Left hindlimb (tissue), 1 donor: ENCODE measurements around the gene NUP214.
A peak's percentile ranks its signal among the peaks of the same experiment; 100 is the strongest.
"Not testable (repeated sequence)": the region's sequence is repeated elsewhere in the genome, so short reads cannot be mapped to it uniquely, and the experiment has no call there.

Experiments
- DNase-seq: peaks from one replicate; pipeline ENCODE4 v3.0.0-alpha.2; 2018

The NUP214 gene

DNA sequence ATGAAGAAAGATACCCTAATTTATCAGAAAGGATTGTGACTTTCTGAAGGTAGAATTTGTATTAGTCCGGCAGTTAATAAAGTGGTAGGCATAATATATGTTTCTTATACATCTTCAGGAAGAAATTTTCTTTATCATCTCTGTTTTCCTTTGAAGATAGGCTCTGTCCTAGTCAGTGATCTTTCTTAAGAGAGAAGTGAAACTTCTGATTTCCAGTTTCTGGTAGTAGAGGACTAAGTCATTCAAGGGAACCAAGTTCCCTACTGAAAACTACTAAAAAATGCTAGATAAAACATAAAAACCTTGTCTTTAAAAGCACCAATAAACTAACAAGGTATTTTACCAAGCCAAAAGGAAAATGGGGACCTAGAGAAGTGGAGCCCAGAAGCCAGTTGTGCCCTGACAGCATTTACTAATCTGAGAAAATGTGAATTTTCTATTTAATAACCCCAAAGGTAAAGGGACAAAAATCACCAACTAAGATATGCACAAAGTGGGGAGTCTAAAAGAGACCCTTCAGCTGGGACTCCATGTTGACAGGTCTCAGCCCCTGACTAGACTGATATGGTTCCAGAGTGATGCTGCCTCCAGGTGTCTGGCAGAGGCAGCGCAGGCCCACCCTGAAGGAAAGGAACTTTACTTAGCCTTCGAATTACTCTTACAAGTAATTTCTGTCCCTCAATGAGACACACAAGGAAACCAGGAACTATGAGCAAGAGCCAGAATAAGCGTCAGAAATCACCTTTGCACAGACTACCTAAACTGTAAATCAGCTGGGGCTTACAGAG lies 78.2 kb downstream of the NUP214 start:
- DNase-seq = no peak

DNA sequence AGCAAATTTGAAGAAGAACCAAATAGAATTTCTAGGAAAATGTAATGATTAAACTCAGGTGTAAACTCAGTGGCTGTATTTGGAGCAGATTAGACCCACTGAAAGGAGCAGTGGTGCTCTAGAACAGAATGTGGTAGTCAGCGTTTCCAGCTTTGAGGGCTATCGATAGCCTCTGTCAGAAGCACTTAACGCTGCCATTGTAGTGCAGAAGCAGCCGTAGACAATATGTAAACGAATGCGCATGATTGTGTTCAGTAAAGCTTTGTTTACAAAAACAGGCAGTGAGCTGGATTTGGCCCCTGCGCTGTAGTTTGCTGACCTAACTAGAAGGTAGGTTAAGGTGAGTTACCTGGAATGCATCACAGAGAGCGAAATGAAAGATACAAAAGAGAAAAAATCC lies 78.9 kb downstream of the NUP214 start:
- no peak for DNase-seq

DNA sequence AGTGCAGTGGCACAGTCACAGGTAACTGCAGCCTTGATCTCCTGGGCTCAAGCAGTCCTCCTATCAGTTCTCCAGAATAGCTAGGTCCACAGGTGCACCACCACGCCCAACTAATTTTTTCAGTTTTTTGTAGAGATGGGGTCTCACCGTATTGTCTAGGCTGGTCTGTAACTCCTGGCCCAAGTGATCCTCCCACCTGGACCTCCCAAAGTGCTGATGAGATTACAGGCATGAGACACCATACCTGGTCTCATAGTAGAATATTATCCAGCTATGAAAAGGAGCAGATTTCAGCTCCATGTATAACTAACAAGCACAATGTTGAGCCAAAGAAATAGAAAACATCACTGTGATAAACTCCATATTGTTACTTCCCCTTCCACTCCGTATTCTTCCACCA lies 81.1 kb downstream of the NUP214 start:
- DNase-seq = no peak

DNA sequence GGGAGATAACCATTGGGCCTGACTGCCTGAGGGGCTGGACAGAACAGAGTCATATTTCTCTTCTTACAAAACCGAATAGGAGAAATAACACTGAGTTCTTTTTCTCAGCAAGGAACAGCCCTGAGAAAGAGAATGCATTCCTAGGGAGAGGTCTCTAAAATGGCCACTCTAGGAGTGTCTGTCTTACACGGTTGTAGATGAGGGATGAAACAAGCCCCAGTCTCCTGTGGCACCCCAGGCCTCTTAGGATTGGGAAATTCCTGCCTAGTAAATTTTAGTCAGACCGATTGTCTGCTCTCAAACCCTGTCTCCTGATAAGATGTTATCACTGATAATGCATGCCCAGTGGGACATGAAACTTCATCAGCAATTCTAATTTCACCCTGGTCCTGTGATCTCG lies 86.5 kb downstream of the NUP214 start:
- not testable (repeated sequence) for DNase-seq

DNA sequence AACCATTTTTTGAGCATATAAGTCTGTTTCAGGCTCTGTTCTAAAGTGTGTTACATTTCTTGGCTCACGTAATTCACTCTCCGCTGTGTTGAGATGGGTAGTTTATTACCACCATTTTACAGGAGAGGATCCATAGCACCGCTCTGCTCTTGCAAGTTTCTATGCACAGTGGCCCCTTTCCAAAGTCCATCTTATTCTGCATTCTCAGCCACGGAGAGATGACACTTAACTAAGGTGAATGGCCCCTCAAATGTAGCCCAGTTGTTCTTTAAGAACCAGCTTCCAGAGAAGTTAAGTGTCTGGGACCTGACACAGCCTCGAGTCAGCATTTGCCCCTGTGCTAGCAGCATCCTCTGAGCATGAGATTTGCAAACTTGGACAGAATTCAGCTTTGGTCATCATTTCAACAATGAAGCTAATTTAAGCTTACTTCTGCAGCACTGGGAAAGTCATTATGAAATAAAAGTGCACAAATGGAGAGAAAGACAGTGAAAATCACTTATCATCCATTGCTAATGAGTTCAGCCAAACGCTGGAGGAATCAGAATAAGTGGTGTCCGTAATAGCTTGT lies 89.0 kb downstream of the NUP214 start:
- DNase-seq = no peak

DNA sequence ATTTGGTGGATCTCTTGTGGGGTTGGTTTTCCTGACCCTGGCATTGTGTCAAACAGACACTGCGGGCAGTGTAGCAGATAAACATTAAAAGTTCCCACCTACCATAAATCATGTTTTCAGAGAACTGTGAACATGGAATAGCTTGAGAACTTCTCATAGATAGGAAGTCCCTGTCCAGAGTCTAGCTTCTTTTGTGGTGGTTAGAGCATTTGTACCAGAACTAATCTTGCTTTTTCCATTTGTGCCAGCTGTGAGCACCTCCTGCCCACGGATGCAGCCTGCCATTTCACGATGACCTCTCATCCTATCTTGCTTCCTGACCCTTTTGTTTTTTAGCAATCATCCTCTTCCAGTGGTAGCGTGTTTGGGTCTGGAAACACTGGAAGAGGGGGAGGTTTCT lies 89.5 kb downstream of the NUP214 start:
- no peak for DNase-seq

DNA sequence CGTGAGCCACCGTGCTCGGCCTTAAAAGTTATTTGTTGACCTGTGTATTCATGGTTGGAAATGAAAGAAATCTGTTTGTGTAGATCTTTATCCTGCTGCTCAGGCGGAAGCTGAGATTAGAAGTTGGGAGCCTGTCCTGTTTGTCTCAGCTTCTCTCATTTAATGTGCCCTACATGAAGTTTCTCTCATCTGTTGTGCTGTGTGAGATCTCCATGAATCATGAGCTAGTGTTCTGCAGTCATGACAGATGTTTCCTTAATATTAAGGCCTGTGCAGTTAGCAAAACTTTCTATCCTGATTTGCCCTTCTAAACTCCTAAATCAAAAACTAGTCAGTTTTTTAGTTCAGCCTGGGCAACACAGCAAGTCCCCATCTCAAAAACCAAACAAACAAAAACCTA lies 91.4 kb downstream of the NUP214 start:
- no peak for DNase-seq

DNA sequence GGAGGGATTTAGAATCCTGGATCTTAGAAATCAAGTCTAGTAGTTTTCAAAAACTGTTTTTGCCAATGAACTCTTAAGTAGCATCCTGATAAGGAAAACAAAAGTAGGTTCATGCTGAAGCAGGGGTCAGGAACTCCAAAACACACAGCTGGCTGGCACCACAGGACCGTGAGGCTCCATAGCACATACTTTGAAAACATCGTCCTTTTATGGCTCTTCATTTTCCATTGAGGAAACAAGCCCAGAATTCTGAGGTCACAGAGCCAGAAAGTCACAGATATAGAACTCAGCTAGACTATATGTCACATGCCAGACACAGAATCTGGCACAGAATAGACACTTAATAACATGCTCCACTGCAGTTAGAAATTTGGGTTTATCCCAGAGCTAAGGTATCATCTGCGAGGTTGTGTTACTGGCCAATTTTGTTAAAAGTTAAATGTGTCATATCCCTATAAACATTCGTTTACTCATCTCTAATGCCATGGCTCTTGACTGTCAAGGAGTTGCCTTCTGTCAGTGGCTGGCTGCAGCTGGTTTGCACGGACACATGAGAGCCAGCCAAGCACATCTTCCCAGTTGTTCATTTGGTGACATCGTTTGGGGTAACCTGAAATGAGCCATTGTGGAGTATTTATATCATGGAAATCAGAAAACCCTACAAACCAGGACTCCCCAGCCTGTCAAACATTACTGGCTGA lies 92.1 kb downstream of the NUP214 start:
- DNase-seq = no peak

DNA sequence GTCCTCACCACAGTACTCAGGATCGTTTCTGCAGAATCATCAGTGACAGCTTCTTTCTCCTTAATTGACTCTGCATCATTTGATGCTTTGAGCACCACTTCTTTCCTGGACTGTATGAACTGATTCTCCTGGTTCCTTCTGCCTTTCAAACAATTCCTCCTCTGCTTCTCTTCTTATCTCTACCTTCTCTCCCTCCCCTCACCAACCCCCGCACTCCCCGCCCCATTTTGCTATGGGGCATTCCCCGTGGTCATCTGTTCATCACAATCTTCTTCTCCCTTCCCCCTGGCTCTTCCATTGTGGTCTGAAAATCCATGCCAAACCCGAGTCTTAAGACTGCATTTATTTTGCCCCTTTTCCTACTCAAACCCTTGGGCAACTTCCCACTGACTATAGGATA lies 93.0 kb downstream of the NUP214 start:
- no peak for DNase-seq

DNA sequence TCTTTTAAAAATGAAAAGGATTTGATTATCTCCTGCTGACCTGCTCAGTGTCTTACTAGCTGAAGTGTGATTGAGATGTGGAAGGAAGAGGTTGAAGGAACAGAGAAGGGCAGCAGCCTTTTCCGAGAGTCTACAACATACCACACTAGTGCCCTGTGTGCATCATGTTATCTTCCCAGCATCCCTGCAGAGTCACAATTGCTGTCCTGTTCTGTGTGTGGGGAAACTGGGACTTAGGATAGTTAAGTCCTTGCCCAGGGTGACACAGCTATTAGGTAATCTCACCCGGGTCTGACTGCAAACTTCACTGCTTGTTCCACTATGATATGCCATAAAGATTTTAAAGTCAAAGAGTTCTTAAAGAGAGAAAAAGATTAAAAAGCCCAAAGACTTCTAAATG lies 95.1 kb downstream of the NUP214 start:
- DNase-seq = no peak

DNA sequence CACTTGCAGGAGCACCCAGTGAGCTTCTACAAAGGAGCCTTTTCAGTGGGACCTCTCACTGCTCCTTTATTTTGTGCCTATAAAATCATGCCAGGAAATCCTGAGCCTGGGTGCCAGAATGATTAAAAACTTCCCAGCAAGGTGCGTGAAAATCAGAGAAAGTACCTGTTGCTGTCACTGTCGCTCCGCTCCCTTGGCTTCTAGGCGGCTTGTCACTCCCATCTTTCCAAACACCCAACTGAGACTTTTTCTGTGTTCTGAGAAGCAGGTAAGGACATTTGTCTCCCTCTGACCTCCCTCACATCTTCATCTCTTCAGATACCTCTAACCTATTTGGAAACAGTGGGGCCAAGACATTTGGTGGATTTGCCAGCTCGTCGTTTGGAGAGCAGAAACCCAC lies 97.1 kb downstream of the NUP214 start:
- DNase-seq = no peak

DNA sequence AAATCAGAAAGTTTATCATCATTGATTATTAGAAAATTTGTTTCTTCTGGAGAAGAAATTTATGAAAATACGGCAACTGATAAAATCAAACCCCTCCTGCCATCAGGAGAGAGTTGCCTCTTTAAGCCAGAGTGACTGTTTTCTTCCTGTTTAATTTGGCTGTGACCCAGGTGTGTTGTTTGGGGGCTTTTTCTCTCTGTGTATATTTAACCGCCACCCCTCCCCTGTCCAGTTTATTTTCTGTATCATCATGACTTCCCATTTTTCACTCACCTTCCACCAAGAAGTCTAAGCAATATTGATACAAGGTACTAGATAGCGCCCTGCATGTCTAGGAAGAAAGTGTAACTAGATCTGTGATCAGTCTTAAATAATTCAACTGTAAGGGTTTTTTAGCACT lies 100.8 kb downstream of the NUP214 start:
- DNase-seq = no peak

DNA sequence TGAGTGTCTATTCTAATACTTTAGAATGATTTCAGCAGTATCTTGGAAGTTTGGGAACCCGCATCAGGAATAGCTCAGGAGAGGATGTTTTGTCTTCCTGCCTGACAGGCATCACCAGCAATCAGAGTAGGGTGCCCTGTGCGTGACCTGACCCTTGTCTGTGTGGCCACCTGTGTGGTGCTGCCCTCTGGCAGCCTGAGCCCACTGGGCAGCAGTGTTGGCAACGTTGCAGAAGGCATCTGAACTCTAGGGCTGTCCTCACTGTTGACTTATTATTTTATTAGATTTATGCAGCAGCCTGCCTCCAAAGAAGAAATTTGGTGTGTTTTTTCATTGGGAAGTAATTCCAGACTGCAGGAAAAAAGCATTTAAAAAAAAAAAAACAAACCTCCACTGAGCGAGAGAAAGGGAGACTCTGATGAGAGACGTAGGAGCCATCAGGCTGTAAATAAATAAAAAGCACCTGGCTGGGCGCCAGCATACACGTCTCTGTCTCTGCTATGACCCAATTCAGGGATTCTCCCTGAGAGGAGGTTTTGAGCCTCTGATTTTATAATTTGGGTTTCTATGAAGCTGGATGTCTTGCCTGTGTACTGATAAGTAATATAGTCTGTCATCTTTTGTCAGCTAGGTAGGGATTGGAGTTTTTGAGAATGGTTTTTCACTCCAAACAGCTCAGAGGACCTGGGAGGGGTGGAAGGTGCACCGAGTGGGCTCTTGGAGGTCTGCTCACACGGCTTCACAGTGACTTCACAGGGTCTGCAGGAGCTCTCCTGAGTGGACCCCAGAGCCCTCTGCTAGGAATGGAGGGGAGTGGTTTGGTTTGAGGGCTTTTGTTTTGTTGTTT lies 101.9 kb downstream of the NUP214 start:
- no peak for DNase-seq

DNA sequence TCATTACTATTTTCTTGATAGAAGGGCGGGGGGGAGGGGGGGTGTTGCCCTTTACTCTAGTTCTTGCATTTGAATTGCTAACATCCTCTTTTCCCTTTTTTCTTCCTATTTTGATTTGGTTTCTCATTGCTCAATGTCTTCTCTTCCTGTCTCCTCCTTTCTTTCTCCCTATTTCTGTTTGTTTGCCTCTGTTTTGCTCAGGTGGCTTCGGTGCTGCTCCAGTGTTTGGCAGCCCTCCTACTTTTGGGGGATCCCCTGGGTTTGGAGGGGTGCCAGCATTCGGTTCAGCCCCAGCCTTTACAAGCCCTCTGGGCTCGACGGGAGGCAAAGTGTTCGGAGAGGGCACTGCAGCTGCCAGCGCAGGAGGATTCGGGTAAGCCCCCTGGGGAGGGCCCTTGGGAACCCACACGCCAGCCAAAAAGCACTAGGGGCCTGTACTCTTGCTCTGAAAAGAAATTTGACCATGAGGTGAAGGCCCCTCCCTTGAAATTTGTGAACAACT lies 102.6 kb downstream of the NUP214 start:
- DNase-seq = no peak

DNA sequence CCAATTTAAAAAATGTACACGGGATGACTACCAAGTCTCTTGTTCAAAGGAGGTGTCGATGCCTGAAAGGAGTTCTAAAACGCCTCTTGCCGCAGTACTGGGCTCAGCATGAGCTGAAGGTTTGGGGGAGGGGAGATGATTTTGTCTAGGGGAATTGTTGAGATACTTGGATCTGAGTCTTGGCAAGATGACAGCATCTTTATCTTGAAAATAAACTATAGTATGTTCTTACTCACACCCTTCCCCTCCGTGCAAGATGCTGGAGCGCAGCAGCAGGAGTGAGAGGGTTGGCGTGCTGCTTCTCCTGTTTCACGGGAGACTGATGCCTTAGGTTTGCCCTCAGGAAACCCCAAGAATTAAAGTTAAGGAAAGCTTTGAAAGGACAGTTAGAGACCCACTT lies 103.6 kb downstream of the NUP214 start:
- no peak for DNase-seq

DNA sequence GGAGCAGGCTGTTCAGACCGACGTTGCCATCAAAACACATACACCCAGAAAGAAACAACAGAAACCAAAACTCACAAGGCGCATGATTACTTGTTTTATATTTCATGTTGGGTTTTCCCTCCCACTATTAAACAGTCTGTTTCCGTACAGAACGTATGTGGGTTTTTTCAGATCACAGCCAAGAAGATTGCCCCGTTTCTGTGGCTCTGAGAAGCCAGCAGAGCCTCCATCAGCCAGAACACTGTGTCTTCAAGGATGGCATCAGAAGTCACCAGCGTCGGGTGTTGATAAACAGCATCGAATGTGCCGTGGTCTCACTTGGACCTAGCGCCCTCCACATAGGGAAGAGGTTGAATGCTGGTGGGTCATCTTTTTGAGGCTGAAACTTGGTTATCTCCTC lies 108.2 kb downstream of the NUP214 start:
- no peak for DNase-seq

DNA sequence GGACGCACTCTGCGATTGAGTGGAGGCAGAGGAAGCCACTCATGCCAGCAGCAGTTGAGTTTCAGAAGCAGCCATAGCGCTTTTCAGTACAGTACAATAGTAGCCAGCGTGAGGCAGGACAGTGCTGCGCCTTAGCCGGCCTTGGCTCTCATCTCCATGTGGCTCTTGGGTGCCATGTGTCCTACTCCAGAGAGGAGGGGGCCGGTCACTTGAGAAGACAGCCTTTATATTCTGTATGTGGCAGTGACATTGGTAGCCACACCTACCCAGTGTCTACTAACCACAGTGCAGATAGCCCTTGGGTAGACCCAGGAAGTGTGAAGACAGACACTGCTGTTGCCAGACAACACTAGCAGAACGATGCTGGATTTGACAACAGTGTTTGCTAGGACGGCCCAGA lies 108.6 kb downstream of the NUP214 start:
- DNase-seq = no peak

DNA sequence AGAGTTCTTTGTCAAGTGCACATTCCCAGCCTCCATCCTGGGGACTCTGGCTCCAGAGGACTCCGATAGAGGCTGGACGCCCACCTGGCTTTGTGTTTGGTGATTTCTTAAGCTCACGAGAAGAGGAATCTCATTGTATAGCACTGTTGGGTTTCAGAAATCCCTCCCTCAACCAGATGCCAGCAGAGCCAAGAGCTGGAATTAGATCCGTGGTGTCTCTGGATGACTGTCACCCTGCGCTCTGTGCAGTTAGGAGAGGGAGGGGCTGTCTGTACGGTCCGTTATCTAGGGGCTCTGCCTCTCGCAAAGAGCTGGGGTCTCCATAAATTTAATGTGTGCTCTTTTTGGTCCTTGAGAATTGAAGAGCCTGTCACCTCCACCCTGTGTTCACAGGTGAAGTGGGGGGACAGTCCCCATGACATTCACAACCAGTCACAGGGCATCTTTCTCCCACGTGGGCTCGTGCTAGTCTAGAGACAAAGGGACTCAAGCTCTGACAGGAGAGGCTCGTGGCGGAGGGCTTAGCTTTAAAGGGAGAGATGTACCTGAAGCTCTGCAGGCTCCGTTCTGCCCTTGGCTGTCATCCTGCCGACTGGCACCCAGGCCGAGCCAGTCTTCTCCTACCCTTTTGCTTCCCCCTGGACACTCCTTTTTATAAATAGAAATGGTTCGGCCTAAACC lies 109.6 kb downstream of the NUP214 start:
- no peak for DNase-seq

DNA sequence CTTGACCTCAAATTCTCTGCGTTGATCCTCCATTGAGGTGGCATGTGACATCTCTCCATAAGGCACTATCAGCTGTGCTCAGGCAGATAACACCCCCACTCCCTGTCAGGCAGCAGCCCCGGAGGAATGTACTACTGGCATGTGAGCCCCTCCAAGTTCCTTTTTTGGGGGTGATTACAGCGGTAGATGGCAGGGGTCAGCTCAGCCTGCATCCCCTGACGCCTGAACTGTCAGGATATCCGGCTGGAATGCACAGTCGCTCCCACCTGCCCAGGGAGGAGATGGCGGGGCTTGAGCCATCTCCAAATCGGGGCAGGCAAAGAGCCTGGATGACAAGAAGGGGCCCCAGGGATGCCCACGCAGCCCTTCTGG lies 110.1 kb downstream of the NUP214 start:
- no peak for DNase-seq

DNA sequence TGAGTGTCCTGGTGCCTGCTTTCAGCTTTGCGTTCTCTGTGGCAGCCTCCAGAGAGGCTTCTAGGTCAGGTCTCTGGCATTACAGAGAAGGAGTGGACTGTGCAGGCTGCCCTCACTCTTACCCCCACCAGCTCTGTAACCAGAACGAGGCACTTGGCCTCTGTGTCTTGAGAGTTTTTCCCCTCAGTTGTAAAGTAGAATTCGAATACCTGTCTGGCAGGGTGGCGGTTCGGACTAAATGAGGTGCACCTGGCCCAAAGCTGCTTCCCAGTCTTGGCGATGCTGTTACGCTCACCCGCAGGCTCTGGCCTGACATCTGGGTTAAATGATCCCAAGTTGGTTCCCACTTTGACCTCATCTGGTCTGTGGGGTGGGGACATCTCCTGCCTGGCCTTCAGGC lies 110.8 kb downstream of the NUP214 start:
- no peak for DNase-seq

DNA sequence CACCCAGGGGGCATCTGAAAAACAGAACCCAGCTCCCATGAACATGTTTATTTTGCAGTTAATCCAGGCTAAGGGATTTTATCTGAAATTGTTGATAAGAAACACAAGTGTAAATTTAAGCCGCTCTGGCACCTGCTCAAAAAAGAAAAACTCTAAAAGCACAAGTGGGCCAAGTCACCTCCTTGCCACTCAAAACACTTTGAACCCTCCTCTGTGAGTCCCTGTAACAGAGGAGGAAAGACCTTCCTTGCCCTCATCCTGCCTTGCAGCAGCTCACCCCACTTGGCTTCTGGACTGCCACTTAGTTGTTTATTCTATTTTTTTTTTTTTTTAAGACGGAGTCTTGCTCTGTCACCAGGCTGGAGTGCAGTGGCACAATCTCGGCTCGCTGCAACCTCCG lies 111.4 kb downstream of the NUP214 start:
- DNase-seq = no peak

DNA sequence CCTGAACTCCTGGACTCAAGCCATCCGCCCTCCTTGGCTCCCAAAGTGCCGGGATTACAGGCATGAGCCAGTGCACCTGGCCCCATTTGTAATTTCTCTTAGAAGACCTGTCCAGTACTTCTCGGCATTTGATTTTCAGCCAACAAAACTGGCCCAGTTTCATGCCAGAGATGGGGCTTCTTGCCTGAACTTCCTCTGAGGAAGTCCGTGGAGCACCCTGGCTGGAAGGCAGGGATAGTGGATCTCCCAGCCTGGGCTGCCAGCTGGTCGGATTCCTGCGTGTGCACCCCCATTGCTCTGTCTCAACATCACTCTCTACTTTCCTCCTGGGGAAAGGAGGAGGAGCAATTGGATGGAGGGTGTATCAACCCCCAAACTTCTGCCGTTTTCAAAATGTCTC lies 111.9 kb downstream of the NUP214 start:
- no peak for DNase-seq

DNA sequence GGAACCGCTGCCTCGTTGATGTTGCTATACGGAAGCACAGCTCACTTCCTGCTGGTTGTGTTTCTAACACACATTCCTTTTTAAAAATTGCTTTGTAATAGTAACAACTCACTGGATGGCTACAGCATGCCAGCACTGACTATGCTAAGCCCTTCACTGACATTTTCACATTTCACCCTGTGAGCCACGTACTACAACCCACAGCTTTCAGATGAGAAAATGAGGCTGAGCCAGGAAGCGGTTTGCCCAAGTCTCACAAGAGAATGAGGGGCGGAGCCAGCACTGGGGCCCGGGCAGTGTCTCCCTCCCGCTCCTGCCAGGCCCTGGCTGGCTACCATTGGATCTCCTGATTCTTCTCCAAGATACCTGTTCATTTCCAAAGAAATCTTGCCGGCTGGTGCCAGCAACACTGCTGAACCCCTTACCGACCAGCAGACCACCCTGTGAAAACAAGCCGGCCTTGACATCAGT lies 112.6 kb downstream of the NUP214 start:
- DNase-seq = peak; percentile 70
